ENCODE measurements around the gene F11.
"Not testable (repeated sequence)": the region's sequence is repeated elsewhere in the genome, so short reads cannot be mapped to it uniquely, and the experiment has no call there.

The F11 gene

GRCh38 chr4:186244835-186245234 is 21.2 kb upstream of the F11 start:
- no peak overlapping the region for H3K27ac Mint-ChIP-seq
- no peak overlapping the region for H3K4me3 Mint-ChIP-seq
- peaks cover 4% of the 10 kb centered on the region for H3K9me3 Mint-ChIP-seq
- no peak for TF ChIP-seq CTCF (IDR thresholded peaks at IDR 0.05)
- no peak for DNase-seq
- no peaks in the 10 kb centered on the region for H3K4me1 Mint-ChIP-seq
- no peaks in the 10 kb centered on the region for H3K36me3 Mint-ChIP-seq (ENCODE audit: low read depth)
- H3K27me3 Mint-ChIP-seq (ENCODE audit: low read depth, poor library complexity): no peaks in the 10 kb centered on the region

GRCh38 chr4:186247062-186247752 is 18.8 kb upstream of the F11 start:
- not testable (repeated sequence) for H3K4me1 Mint-ChIP-seq; H3K27me3 Mint-ChIP-seq (ENCODE audit: low read depth, poor library complexity); DNase-seq; H3K4me3 Mint-ChIP-seq; H3K9me3 Mint-ChIP-seq; H3K36me3 Mint-ChIP-seq (ENCODE audit: low read depth); H3K27ac Mint-ChIP-seq

- H3K4me3 Mint-ChIP-seq: no peak overlapping the region
- peaks cover 4% of the 10 kb centered on the region for H3K27me3 Mint-ChIP-seq (ENCODE audit: low read depth, poor library complexity)
- no peak for TF ChIP-seq CTCF (IDR thresholded peaks at IDR 0.05)
- no peaks in the 10 kb centered on the region for H3K36me3 Mint-ChIP-seq (ENCODE audit: low read depth)
- DNase-seq: no peak
- H3K9me3 Mint-ChIP-seq: peaks cover 4% of the 10 kb centered on the region
- no peaks in the 10 kb centered on the region for H3K4me1 Mint-ChIP-seq
- no peak overlapping the region for H3K27ac Mint-ChIP-seq
Measured at GRCh38 chr4:186248643-186249042, 17.3 kb upstream of the F11 start.

GRCh38 chr4:186249785-186250754 is 15.9 kb upstream of the F11 start:
- Mint-ChIP-seq H3K9me3 (peaks cover 4% of the 10 kb centered on the region), H3K27ac (no peak overlapping the region), H3K4me3 (no peak overlapping the region), H3K27me3 (ENCODE audit: low read depth, poor library complexity) (peaks cover 4% of the 10 kb centered on the region), H3K4me1 (no peaks in the 10 kb centered on the region), H3K36me3 (ENCODE audit: low read depth) (no peaks in the 10 kb centered on the region)
- TF ChIP-seq CTCF (IDR thresholded peaks at IDR 0.05): no peak
- DNase-seq: no peak

- Mint-ChIP-seq H3K9me3 (peaks cover 4% of the 10 kb centered on the region), H3K27me3 (ENCODE audit: low read depth, poor library complexity) (peaks cover 4% of the 10 kb centered on the region), H3K27ac (no peak overlapping the region), H3K4me1 (no peaks in the 10 kb centered on the region), H3K36me3 (ENCODE audit: low read depth) (no peaks in the 10 kb centered on the region), H3K4me3 (no peak overlapping the region)
- no peak for DNase-seq
- no peak for TF ChIP-seq CTCF (IDR thresholded peaks at IDR 0.05)
Measured at GRCh38 chr4:186250760-186251159, 15.2 kb upstream of the F11 start.

- TF ChIP-seq CTCF (IDR thresholded peaks at IDR 0.05): no peak
- Mint-ChIP-seq H3K9me3 (peaks cover 2% of the 10 kb centered on the region), H3K4me1 (no peaks in the 10 kb centered on the region), H3K27ac (no peak overlapping the region), H3K36me3 (ENCODE audit: low read depth) (no peaks in the 10 kb centered on the region), H3K27me3 (ENCODE audit: low read depth, poor library complexity) (peaks cover 4% of the 10 kb centered on the region), H3K4me3 (no peak overlapping the region)
- DNase-seq: no peak
Measured at GRCh38 chr4:186255122-186255521, 10.9 kb upstream of the F11 start.

Measured in nephron progenitor cell (in vitro differentiated cells).